ENCODE measurements around the gene KRT3.

The KRT3 gene

DNA sequence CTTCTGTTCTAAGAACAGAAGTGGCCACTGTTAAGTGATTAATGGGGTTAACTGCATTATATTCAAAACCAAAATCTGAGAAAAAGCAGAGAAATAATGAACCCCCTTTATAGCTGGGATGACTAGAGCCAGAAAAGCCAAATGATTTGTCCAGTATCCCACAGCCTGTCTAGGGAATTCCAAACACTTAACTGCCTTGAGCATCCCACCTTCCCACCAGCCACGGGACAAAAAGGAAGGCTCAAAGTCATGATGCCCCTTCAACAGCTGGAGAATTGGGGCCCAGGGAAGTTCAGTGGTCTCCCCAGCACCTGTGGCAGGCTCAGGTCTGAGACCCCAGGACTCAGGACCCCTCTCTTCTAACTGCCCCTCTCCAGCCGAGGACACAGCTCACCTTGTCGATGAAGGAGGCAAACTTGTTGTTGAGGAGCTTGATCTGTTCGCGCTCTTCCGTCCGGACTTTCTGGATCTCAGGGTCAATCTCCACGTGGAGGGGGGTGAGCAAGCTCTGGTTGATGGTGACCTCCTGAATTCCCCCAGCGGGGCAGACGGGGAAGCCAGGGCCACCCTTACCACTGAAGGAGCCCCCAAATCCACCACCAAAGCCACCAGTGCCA lies 17.4 kb upstream of the KRT3 start:
- DNase-seq = no peak

- no peak for DNase-seq
Observed at GRCh38 chr12:52812749-52813148, 16.8 kb upstream of the KRT3 start.

DNA sequence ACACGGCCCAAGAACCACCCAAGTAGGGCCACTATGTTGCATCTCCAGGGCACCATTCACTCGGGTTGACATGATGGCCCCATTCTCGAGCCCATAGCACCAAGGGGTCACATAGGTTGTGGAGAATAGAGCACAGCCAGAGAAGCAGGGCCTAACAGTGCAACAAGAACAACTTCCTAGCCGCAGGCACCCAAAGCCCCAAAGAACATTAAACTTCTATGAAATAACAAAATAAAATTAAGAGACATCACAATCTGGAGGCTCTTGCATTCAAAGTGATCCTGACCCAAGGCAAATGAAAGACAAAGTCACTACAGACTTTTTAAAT lies 16.1 kb upstream of the KRT3 start:
- no peak for DNase-seq

DNA sequence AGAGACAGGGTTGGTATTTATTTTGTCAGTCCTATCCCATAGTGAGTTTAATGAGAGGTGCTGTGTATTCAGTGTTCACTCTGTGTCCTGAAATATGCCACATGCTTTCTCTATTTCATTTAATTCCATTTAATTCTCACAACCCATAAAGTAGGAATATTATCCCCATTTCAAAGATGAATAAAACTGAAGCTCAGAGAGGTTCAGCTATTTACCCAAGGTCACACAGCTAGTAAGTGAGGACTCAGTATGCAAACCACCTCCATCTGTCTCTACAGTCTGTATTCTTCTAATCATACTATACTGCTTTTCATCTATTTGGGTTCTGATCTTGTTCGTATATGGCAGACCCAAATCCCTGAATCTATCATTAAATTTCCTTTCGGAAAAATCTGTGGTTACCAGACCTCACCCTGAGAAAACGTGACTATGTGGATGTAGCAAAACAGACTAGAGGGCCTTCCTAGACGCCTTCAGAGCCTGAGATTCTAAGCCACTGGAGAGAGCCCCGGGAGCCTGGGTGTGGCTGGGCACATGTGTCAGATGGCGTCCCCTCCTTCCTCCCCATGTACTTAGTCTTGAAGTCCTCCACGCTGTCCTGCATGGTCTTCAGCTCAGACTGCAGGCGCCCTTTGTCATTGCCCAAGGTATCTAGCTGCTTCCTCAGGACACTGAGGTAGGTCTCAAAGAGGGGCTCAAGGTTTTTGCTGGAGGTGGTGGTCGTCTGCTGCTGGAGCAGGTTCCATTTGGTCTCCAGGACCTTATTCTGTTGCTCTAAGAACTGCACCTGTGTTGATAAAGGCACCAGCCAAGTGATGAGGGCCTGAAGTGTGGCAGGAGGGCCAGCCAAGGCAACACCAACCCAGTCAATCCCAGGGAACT lies 15.5 kb upstream of the KRT3 start:
- DNase-seq = no peak

GRCh38 chr12:52810554-52810953 lies 14.6 kb upstream of the KRT3 start:
- DNase-seq = no peak

DNA sequence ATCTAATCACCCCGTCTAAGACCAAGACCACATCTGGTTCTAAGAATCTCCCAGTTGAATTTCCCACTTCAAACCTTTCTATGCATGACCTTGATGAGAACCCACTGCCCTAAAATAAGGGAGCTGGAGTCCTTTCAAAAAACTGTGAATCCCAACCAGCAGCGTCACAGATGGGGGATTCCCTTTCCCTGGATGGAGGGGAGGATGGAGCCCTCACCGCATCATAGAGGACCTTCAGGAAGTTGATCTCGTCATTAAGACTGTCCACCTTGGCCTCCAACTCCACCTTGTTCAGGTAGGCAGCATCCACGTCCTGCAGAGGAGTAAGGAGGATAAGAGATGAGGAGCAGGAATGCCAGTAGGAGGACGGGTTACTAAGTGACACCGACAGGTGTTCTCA lies 13.2 kb upstream of the KRT3 start:
- DNase-seq = no peak

DNA sequence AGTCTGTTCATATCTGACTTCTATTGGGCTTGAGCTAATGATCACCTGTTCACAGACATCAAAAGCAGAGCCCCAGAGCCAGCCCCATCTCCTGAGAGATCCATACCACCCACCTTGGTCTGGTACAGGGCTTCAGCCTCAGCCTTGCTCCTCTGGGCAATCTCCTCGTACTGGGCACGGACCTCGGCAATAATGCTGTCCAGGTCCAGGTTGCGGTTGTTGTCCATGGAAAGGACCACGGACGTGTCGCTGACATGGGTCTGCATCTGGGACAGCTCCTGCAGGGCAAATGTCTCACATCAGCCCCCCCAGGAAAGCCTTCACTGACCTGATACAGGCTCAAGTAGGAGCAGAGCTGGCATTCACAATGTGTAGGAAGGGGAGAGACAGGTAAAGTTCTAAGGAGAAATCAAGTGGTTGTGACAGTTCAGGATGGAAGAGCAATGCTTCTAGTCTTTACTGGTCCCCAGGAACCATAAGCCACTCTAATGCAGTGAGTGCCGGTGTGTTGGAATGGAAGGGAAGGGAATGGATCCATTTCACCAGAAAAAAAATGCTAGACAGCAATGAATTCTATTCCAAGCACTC lies 12.8 kb upstream of the KRT3 start:
- DNase-seq = no peak

DNA sequence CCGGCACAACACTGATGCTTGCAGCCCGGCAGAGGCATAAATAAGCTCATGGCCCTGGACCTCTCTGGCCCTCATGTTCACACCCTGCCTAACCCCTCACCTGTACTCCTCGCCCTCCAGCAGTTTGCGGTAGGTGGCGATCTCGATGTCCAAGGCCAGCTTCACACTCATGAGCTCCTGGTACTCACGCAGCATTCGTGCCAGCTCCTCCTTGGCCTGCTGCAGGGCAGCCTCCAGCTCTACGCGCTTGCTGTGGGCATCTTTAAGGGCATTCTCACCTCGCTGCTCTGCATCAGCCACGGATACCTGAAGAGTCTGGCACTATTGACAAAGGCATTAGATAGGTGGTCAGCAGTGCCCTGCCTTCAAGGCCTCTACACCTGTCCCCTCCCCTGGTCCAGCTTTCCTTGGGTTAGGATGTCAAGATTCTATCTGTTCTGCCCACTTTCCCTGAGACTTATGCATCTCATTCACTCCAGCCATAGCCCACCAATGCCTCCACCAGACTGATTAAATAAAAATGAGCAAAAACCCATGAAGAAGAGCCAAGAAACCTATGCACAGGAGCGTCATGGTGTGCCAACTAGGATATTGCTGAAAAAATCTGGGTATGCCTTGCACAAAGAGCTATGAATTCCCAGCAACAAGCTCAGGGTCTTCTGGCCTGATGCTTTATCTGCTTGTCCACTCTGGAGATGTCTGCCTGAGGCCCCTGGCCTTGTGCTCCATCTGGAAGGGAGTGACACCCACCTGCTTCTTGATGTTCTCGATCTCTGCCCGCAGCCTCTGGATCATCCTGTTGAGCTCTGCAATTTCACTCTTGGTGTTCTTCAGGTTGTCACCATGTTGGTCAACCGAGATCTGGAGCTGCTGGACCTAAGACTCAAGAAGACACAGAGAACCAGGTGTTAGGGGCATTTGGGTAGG lies 11.9 kb upstream of the KRT3 start:
- no peak for DNase-seq

GRCh38 chr12:52806821-52807543 lies 11.1 kb upstream of the KRT3 start:
- DNase-seq = no peak

GRCh38 chr12:52806169-52806811 lies 10.4 kb upstream of the KRT3 start:
- no peak for DNase-seq

DNA sequence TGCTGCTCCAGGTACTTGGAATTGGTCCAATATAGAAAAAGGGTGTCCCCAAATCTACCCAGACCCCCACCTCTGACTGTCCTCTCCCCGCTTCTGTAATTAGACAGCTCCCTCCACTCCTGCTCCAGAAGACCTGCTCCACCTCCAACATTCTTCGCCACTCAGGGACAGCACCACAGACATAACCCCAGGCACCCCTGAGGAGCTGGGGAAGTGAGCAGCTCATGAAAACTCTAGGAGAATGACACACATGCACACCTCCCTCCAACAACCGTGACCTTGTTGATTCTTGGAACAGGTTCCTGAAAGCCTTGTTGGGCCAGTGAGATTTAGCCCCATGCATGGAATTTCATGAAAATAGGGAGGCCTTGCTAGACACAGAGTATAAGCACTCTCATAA lies 9.8 kb upstream of the KRT3 start:
- DNase-seq = no peak

GRCh38 chr12:52805000-52805399 lies 9.1 kb upstream of the KRT3 start:
- no peak for DNase-seq

- no peak for DNase-seq
Observed at GRCh38 chr12:52802442-52802841, 6.5 kb upstream of the KRT3 start.

GRCh38 chr12:52801773-52802172 lies 5.9 kb upstream of the KRT3 start:
- no peak for DNase-seq

DNA sequence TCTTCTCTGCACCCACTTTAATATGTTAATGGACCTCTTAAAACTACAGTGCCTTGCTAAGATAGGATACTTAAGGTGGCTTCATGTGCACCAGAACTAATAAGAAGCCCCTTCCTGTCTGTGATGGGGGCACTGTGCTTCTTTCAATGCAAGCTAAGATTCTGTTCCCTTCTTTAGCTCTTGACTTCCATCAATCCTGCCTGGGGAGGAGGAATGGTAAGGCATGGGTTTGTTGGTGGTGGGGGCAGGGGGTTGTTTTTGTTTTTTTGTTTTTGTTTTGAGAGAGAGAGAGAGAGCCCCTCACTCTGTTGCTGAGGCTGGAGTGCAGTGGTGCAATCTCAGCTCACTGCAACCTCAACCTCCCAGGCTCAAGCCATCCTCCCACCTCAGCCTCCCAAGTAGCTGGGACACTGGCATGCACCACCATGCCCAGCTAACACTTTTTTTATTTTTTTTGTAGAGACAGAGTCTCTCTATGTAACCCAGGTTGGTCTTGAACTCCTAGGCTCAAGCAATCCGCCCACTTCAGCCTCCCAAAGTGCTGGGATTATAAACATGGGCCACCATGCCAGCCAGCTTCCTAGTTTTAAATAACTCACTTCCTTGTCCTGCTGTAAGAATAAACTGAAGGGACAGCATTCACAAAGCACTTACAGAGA lies 4.5 kb upstream of the KRT3 start:
- no peak for DNase-seq

DNA sequence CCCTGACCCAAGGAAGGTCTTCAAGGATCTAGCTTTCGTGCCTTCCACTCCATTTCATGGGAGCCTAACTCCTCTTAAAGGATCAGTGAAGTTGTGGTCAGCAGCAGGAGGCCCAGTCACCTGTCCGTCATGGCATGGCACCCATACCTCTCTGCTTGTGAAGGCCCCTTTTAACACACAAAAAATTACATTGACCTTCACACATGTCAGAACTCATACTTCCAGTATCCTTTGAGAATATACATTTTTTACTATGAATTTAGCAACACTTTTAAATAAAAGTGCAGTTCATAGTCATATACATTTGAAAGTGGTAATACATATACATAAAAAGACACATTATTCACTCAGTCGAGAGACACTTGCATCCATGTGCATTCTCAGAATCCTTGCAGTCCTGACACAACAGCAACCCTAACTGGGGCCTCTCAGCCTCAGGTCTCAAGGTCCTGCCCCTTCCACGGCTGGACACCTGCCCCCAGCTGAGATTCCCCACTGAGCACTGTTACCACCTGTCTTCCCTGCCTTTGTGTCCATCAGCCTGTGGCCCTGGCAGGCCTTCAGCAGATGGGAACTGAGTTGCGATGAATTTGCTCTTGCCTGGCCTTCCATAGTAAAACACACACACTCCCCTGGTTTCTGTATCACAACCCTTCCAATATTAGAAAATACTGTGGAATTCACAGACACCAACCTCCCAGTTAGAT lies 3.7 kb upstream of the KRT3 start:
- DNase-seq = no peak

GRCh38 chr12:52798671-52799504 lies 3.0 kb upstream of the KRT3 start:
- no peak for DNase-seq

DNA sequence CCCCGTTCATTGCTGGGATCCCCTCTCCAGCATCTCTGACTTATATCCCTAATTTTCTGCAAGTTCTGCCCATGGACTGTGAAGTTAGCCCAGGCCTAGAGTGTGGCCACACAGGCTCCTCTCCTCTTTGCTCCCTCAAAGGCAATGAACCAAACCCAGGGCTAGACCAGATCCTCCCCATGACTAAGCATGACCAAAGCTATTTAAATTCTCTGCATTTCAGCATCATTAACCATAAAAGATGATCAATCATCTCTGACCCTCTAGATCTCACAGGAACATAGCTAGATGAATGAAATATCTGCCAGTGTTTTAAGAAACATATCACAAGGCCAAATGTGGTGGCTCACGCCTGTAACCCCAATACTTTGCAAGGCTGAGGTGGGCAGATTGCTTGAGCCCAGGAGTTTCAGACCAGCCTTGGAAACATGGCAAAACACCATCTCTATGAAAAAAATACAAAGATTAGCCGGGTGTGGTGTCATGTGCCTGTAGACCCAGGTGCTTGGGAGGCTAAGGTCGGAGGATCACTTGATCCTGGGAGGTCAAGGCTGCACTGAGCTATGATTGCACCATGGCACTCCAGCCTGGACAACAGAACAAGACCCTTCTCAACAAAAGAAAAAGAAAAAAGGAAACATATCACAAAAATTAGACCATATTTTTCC lies 2.2 kb upstream of the KRT3 start:
- no peak for DNase-seq

GRCh38 chr12:52797529-52797894 lies 1.6 kb upstream of the KRT3 start:
- DNase-seq = no peak
